ENCODE measurements around the gene ACTG2.

DNA sequence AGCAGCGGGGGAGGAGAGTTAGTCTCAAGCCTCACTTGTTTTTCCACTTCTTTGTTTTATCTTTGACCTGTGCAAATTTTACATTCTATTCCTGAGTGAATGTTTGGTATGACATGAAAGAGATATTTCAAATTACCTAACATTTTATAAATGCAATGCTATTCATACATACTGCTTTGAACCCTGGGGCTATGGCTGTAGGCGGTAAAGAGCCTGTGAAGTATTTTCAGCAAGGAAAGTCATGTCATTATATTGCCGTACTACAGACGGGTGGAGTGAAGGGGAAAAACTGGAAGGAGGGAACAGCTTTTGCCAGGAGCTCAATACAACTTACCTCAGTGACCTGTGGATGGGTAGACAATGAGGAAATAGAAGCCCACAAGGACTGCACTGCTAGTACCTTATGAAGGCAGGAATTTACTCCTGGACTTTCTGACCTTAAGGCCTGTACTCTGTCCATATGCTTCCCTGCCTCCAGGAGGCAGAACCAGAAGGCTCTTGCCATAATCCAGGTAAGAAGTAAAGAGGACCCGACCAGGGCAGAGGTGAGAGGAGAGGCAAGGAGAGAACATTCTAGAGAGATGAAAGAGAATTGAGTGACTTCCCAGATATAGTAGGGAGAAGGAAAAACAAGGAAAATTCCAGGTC lies 63.5 kb downstream of the ACTG2 start:
- TF ChIP-seq, protein P1, sequence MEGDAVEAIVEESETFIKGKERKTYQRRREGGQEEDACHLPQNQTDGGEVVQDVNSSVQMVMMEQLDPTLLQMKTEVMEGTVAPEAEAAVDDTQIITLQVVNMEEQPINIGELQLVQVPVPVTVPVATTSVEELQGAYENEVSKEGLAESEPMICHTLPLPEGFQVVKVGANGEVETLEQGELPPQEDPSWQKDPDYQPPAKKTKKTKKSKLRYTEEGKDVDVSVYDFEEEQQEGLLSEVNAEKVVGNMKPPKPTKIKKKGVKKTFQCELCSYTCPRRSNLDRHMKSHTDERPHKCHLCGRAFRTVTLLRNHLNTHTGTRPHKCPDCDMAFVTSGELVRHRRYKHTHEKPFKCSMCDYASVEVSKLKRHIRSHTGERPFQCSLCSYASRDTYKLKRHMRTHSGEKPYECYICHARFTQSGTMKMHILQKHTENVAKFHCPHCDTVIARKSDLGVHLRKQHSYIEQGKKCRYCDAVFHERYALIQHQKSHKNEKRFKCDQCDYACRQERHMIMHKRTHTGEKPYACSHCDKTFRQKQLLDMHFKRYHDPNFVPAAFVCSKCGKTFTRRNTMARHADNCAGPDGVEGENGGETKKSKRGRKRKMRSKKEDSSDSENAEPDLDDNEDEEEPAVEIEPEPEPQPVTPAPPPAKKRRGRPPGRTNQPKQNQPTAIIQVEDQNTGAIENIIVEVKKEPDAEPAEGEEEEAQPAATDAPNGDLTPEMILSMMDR (IDR thresholded peaks at IDR 0.05; ENCODE audit: insufficient read depth, low read length), result no peak
- TF ChIP-seq POLR2AphosphoS5 (IDR thresholded peaks at IDR 0.05; ENCODE audit: low read depth) (no peak), SPI1 (IDR thresholded peaks at IDR 0.05; ENCODE audit: borderline replicate concordance, low read depth) (no peak)
